Rectal smooth muscle tissue (tissue), 1 donor: ENCODE results near the gene TTC7B.

Source experiments
- H3K27ac ChIP-seq: one replicate; pipeline ENCODE4 v1.7.0; 2013; ENCODE audit warnings: low read depth, low read length, inconsistent platforms
- H3K27me3 ChIP-seq: one replicate; pipeline ENCODE4 v1.7.0; 2013; ENCODE audit warnings: low read length; ENCODE audit not compliant: control insufficient read depth, insufficient read depth
- H3K36me3 ChIP-seq: one replicate; pipeline ENCODE4 v1.7.0; 2013; ENCODE audit warnings: low read length; ENCODE audit not compliant: control insufficient read depth, insufficient read depth
- H3K4me1 ChIP-seq: one replicate; pipeline ENCODE4 v1.7.0; 2013; ENCODE audit warnings: low read length; ENCODE audit not compliant: control insufficient read depth, insufficient read depth
- H3K4me3 ChIP-seq: one replicate; pipeline ENCODE4 v1.7.0; 2013; ENCODE audit warnings: low read length
- H3K9ac ChIP-seq: one replicate; pipeline ENCODE4 v1.7.0; 2013; ENCODE audit warnings: low read length

The TTC7B gene

GRCh38 chr14:90617961-90618360, 198.3 kb downstream of the TTC7B start:
- Histone ChIP-seq H3K4me3 (no peak overlapping the region), H3K27me3 (no peaks in the 10 kb centered on the region), H3K27ac (no peak overlapping the region), H3K4me1 (no peaks in the 10 kb centered on the region), H3K36me3 (peaks cover 4% of the 10 kb centered on the region), H3K9ac (no peak overlapping the region)

- Histone ChIP-seq H3K9ac (no peak overlapping the region), H3K27ac (no peak overlapping the region), H3K36me3 (peaks cover 4% of the 10 kb centered on the region)
Observed at GRCh38 chr14:90616881-90617280, 199.3 kb downstream of the TTC7B start.

GRCh38 chr14:90616313-90616712, 199.9 kb downstream of the TTC7B start:
- H3K27me3 ChIP-seq, result no peaks in the 10 kb centered on the region
- no peak overlapping the region for H3K9ac ChIP-seq
- H3K27ac ChIP-seq, result no peak overlapping the region
- no peaks in the 10 kb centered on the region for H3K4me1 ChIP-seq
- peaks cover 4% of the 10 kb centered on the region for H3K36me3 ChIP-seq
- no peak overlapping the region for H3K4me3 ChIP-seq

More at GRCh38 chr14:90616881-90617280, 199.3 kb downstream of the TTC7B start:
- H3K4me3 ChIP-seq, result no peak overlapping the region
- H3K4me1 ChIP-seq, result no peaks in the 10 kb centered on the region
- H3K27me3 ChIP-seq, result no peaks in the 10 kb centered on the region

GRCh38 chr14:90615517-90616060, 200.6 kb downstream of the TTC7B start:
- no peak overlapping the region for H3K9ac ChIP-seq
- no peaks in the 10 kb centered on the region for H3K27me3 ChIP-seq
- H3K36me3 ChIP-seq, result no peaks in the 10 kb centered on the region
- H3K4me3 ChIP-seq, result no peak overlapping the region
- H3K4me1 ChIP-seq, result no peaks in the 10 kb centered on the region
- H3K27ac ChIP-seq, result peak overlapping the region; percentile 40

- no peaks in the 10 kb centered on the region for H3K27me3 ChIP-seq
- H3K4me1 ChIP-seq, result no peaks in the 10 kb centered on the region
- H3K27ac ChIP-seq, result no peak overlapping the region
- H3K36me3 ChIP-seq, result no peaks in the 10 kb centered on the region
- no peak overlapping the region for H3K4me3 ChIP-seq
- no peak overlapping the region for H3K9ac ChIP-seq
Observed at GRCh38 chr14:90614696-90615516, 201.3 kb downstream of the TTC7B start.

GRCh38 chr14:90613997-90614396, 202.2 kb downstream of the TTC7B start:
- no peak overlapping the region for H3K9ac ChIP-seq
- peaks cover 7% of the 10 kb centered on the region for H3K4me1 ChIP-seq
- H3K27ac ChIP-seq, result no peak overlapping the region
- H3K4me3 ChIP-seq, result no peak overlapping the region
- H3K36me3 ChIP-seq, result no peaks in the 10 kb centered on the region
- H3K27me3 ChIP-seq, result no peaks in the 10 kb centered on the region

- Histone ChIP-seq H3K27me3 (no peaks in the 10 kb centered on the region), H3K27ac (no peak overlapping the region), H3K36me3 (no peaks in the 10 kb centered on the region), H3K4me1 (peaks cover 12% of the 10 kb centered on the region), H3K9ac (no peak overlapping the region), H3K4me3 (no peak overlapping the region)
Observed at GRCh38 chr14:90613453-90613852, 202.8 kb downstream of the TTC7B start.

- Histone ChIP-seq H3K4me3 (no peak overlapping the region), H3K4me1 (peaks cover 14% of the 10 kb centered on the region), H3K9ac (no peak overlapping the region), H3K27me3 (no peaks in the 10 kb centered on the region), H3K36me3 (no peaks in the 10 kb centered on the region), H3K27ac (no peak overlapping the region)
Observed at GRCh38 chr14:90612801-90613200, 203.4 kb downstream of the TTC7B start.

- H3K4me1 ChIP-seq, result peaks cover 14% of the 10 kb centered on the region
- no peaks in the 10 kb centered on the region for H3K36me3 ChIP-seq
- no peak overlapping the region for H3K4me3 ChIP-seq
- no peaks in the 10 kb centered on the region for H3K27me3 ChIP-seq
- no peak overlapping the region for H3K9ac ChIP-seq
- no peak overlapping the region for H3K27ac ChIP-seq
Observed at GRCh38 chr14:90611936-90612335, 204.3 kb downstream of the TTC7B start.

- H3K4me1 ChIP-seq, result peaks cover 14% of the 10 kb centered on the region
- no peak overlapping the region for H3K9ac ChIP-seq
- no peak overlapping the region for H3K4me3 ChIP-seq
- H3K27ac ChIP-seq, result no peak overlapping the region
- no peaks in the 10 kb centered on the region for H3K36me3 ChIP-seq
- H3K27me3 ChIP-seq, result no peaks in the 10 kb centered on the region
Observed at GRCh38 chr14:90611501-90611900, 204.7 kb downstream of the TTC7B start.

- Histone ChIP-seq H3K27ac (peak overlapping the region; percentile 52), H3K27me3 (no peaks in the 10 kb centered on the region), H3K36me3 (no peaks in the 10 kb centered on the region), H3K9ac (no peak overlapping the region), H3K4me1 (peaks cover 14% of the 10 kb centered on the region), H3K4me3 (no peak overlapping the region)
Observed at GRCh38 chr14:90610346-90611040, 205.7 kb downstream of the TTC7B start.

GRCh38 chr14:90609376-90609775, 206.9 kb downstream of the TTC7B start:
- peak overlapping the region; percentile 82 for H3K27ac ChIP-seq
- H3K4me3 ChIP-seq, result no peak overlapping the region
- no peaks in the 10 kb centered on the region for H3K27me3 ChIP-seq
- H3K36me3 ChIP-seq, result no peaks in the 10 kb centered on the region
- no peak overlapping the region for H3K9ac ChIP-seq
- peaks cover 14% of the 10 kb centered on the region for H3K4me1 ChIP-seq
